Posterior vena cava (tissue), 2 donors: ENCODE results near the gene CTCFL. TPM values are rescaled to one million over a fixed set of nuclear protein-coding genes. Genes with fewer than 3 reads are reported as not detected.

Experiments
- DNase-seq: peaks from one replicate; pipeline ENCODE4 v3.0.0-alpha.2; 2020; ENCODE audit warnings: low spot score
- intact Hi-C, 2 donors: fragments of 100-400 bp; cut with DNase I; formaldehyde crosslinking; loops; one replicate each; pipeline versions ENCODE4 v1.14.1 to v1.14.2; 2022 to 2023
- total RNA-seq, 2 donors: library from RNA; stranded (reverse); fragmentation: NEBNext Ultra II Directional; extraction: Animal tissue kit (Norgen Biotek cat#: 25700); gene quantifications; one replicate each; pipeline ENCODE4 v1.2.1, GENCODE V29; 2021
- donor health status: DM: yes; HTN: yes; CAD: no.
- donor health status: DM: yes; HTN: yes; CAD: no.

CTCFL gene
- total RNA-seq, 2 donors from 2014 or later = not detected

DNA sequence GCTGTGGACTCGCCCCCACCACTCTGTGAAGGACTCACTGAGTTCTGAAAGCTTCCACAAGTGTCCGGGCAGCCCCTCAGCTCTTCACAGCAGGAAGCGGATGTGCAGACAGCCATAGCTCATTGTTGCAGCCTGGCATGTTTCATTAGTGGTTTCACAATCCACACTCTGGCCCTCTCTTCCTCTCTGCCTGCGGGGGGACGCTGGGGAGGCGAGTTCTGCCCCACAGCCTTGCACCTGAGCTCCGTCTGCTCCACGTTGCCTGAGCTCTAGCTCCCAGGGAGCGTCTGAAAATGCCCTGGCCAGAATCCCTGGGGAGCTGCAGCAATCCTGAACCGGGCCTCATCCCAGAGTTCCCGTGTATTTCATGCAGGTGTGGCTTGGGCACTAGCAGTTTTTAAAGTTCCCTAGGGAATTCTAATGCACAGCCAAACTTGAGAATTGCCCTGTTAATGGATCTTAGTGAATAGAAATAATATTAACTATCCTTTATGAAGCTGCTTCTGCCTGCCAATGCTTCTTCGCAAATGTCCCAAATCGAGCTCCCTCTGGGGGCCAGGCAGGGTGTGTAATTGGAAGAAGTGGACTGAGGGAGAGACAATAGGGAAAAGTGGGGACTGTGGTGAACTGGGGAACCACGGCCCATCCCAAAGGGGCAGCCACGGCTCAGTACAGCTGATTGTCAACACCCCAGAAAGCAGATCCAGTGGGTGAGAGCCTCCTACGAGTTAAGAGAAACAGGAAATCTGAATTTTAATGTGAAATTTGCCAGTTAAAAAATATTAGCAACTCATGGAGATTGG is 51.5 kb downstream of the CTCFL start:
- DNase-seq = peak; percentile 79
- intact Hi-C loops = loop anchor here in 1 of 2 donors (10.0 kb wide), 1 partner anchor 69 kb away; no protein-coding TSS in a partner anchor

DNA sequence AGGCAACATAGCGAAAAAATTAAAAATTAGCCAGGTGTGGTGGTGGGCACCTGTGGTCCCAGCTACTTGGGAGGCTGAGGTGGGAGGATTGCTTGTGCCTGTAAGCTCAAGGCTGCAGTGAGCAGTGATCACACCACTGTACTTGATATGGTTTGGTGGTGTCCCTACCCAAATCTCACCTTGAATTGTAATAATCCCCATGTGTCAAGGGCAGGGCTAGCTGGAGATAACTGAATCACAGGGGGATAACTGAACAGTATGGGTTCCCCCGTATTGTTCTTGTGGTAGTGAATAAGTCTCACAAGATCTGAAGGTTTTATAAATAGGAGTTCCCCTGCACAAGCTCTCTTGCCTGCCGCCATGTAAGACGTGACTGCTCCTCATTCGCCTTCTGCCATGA is 52.5 kb downstream of the CTCFL start:
- intact Hi-C loops = loop anchor here in 1 of 2 donors (10.0 kb wide), 1 partner anchor 68 kb away; no protein-coding TSS in a partner anchor

DNA sequence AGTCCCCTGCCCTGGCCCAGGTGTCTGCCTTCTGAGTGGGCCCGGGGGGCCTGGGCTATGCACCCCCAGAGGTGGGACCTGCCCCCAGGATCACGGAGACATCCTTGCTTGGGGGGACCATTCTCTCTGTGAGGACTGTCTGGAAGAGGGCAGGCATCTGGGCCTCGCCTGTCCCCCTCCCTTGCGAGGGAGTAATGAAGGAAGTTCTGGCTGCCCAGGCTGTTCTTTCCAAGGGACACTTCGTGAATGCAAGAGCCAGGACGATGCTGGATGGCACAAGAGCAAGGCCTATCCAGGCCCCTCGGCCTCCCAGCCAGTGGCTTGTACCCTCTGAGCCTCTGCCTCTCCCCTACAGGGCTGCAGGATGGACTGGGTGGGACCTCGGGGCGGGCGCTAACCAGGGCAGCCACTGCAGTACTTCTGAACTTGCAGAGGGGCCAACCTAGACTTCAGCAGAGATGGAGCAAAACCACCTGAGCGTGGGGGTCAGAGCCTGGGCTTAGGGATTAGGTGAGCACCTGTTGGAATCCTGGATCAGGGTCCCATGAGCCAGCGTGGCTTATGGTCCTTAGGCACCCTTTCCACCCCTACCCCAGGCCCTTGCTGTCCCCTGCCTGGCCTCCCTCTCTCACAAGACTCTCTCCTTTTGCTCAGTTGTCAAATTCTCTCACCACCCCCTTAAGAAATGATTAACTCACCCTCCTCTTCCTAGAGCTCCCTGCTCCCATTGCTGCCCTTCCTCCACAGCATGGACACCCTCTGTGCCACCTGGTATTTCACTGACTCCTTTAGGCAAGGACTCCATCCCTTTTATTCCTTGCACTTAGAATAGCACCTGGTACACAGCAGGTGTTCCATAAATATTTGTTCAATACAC is 53.2 kb downstream of the CTCFL start:
- intact Hi-C loops = loop anchor here in 1 of 2 donors (10.0 kb wide), 1 partner anchor 67 kb away; no protein-coding TSS in a partner anchor
- peak; percentile 77 for DNase-seq

More for the DNA sequence above, 52.5 kb downstream of the CTCFL start:
- peak; percentile 5 for DNase-seq

DNA sequence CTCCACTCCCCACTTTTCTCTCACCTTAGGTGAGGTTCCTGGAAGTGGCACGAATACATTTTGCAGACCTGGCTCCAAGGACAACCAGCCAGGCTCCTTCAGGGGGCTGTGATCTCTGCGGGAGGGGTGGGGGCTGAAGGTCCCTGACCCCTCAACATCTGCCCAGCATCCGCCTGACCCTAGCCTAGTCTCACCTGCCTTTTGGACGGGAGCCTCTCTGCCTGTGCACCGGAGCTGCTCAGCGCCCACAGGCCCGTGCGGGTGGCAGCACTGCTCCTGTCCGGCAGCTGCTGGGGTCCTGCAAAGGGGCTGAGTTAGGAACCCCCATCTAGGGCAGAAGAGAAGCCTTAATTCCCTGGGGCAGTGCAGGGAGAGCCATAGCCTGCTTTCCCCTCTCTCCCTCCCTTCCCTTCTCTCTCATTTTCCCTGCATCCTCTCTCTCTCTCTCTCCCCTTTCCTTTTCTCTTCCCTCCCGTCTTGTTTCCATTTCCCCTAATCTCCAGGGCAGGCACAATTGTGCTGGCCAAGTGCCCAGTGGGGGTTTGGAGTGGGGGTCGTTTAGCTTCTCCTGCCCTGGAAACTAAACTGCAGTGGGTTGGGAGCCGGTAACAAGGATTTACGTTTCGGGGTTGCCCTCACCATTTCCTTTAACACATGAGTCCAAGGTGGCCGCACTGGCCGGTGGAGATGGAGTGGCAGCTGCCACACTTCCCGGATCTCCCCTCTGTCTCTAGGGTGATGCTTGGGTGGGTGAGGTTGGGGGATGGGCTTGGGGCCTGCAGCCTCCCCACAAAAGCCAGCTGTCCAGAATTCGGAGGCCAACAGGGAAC is 54.1 kb downstream of the CTCFL start:
- intact Hi-C loops = loop anchor here in 1 of 2 donors (10.0 kb wide), 1 partner anchor 66 kb away; no protein-coding TSS in a partner anchor
- DNase-seq = peak; percentile 55

DNA sequence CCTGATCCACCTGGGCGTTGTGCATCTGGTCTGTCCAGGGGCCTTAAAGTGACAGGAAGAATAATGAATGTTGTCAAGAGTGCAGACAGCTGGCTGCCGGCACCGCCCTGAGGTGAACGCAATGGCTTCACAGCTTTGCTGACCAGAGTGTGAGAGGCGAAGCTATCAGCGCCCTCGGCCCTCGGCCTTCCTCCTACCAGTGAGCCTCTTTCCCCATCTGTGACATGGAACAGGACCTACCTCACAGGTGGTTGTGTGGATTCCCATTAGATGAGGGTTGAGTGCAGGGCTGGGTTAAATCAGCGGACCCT is 54.8 kb downstream of the CTCFL start:
- intact Hi-C loops = loop anchor here in 1 of 2 donors (10.0 kb wide), 1 partner anchor 65 kb away; no protein-coding TSS in a partner anchor
- DNase-seq = peak; percentile 32

DNA sequence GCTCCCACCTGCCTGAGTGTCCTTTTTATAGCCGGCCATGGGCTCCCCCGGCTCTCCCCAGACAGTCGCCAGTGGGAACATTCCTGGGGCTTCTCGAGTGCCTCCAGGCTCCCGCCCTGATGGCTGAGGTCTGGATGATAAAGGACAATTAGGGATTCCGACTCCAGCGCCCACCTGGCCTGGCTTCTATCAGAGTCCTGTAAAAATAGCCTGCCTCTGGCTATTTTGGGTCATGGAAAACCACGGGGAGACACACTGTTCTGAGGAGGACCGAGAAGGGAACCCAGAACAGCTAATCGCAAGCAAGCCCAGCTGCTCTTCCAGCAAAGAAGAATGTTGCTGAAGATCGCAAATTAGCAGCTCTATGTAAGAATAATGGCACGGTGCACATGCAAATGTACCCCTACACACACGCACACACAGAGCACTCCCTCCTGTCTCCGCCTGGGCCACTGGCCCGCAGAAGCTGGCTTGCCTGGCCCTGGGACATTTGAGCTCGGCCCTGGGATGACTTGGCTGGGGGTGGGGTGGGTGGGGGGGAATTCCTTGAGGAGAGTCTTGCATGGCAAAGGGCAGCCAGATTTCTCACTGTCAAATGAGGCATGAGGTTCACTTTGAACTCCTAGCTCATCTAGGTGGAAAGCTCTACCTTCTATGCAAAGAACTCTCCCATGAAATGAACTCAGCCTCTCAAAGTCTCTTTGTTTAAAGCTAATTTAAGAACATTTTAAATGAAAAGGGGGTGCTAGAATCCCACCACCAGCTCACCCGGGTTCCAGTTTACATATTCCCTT is 55.3 kb downstream of the CTCFL start:
- intact Hi-C loops = loop anchor here in 1 of 2 donors (10.0 kb wide), 1 partner anchor 65 kb away; no protein-coding TSS in a partner anchor
- DNase-seq = peak; percentile 59

DNA sequence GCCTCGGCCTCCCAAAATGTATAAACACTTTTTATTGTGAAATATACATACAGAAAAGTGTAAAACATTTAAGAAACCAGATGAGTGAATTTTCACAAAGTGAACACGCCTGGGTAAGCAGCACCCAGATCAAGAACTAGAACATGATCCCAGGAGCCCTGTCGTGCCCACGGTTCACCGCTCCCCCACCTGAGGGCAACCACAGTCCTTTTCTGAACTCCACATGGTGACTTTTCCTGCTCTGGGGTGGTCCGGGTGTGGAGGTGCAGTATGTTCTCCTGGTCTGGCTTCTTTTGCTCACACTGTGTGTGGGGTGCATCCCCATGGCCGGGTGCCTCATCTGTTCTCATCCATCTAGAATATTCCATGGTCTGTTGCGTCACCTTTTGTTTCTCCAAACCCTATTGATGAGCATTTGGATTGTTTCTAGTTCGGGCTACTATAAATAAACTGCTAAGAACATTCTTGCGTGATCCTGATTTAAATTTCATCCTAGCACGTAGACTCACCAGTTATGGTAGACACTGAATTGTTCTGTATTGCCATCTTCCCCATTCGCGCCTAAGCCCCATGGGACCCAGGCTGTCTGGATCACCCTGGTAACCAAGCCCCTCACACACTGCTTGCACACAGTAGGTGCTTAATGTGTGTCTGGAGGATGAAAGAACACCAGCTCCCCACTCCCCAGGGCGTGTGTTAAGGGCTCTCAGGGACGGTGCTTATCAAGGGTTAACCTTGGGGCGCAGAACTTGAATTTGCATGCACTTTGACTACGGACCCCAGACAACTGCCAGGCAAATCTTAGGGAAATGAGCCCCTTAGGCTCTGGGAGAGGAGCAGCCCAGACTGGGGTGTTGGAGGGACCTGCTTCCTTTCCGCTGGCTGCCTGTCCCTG is 56.2 kb downstream of the CTCFL start:
- DNase-seq = peak; percentile 62

DNA sequence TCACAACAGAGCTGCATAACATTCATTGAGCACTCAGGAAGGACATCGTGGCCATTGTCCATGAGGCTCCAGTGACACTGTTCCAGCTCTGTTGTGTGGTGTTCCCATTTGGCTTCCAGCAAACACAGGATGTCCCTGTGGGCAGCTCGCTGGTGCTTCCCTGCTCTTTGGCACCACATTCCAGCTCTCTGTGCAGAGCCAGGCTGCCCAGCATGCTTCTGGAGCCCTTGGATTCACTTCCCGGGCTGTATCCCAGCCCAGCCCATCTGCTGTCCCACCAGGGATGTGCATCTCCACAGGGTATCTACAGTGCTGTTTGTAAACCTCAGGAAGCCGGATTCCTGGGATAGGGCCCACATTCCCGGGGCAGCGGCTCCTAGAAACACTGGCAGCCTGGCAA is 57.2 kb downstream of the CTCFL start:
- intact Hi-C loops = no loop called here
- DNase-seq = peak; percentile 36

More for the DNA sequence above, 56.2 kb downstream of the CTCFL start:
- intact Hi-C loops = no loop called here

DNA sequence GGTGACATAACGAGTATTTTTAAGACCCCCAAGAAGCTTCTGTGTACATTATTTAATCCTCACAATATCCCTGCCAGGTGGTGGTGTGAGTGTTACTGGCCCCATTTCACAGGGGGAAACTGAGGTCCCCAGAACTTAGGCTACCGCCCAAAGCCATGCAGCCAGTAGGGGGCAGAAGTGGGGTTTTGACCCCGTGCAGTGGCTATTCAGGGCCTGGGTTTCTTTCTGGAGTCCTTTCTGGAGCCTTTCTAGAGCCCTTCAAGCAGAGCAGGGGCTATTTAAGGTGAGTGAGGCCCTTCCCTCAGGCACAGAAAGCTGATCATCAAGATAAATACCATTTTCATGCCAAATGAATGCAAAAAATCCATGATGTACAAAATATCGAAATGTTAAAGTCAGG is 59.0 kb downstream of the CTCFL start:
- intact Hi-C loops = no loop called here
- DNase-seq = no peak

DNA sequence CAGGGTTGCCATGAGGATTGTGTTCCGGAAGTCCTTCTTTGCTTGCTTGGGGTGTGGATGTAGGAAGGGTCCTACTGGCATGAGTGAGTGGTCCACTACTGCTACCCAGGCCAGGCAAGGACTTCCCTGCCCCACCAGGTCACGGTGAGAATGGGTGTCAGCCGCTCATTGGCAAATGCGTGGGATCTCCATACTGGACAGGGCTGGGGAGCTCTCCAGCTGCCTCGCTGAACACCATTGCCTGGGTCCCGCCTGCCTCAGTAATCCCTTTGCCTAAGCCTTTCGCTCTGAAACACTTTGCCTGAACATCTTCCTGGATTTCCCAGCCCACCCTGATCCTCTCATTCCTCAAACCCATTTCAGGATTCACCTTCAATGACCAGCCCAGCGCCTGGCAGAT is 59.5 kb downstream of the CTCFL start:
- peak; percentile 49 for DNase-seq
- intact Hi-C loops = no loop called here

DNA sequence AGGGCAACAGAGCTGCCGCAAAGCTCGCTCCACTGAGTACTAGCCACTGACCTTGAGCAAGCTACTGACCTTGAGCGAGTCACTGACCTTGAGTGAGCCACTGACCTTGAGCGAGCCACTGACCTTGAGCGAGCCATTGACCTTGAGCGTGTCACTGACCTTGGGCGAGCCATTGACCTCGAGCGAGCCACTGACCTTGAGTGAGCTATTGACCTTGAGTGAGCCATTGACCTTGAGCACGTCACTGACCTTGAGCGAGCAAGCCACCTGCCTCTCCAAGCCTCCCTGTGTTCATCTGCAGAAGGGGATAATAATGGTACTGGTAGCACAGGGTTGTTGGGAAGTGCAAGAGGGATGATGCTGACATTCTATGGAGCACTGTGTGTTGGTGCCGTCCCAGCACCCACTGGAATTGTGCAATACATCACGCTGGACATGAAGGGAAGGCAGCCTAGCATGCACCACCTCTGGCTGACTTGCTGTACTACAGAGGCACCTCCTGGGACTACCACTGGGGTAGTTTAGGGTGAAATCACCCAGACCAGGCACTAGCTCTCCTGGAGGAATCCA is 60.2 kb downstream of the CTCFL start:
- DNase-seq = peak; percentile 75
- intact Hi-C loops = no loop called here

DNA sequence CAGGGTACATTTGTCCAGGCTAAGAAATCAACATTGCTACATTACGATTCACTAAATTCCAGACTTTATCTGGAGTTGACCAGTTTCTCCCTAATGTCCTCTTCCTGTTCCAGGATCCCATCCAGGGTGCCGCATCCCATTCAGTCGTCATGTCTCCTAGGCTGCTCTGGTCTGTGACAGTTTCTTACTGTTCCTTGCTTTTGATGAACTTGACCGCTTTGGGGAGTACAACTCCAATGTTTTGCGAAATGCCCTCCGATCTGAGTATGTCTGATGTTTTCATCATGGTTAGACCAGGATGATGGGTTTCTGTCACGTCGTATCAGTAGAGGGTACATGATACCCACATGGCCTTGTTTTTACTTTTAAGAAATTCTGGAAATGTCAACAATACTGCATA is 62.2 kb downstream of the CTCFL start:
- no peak for DNase-seq
- intact Hi-C loops = no loop called here

DNA sequence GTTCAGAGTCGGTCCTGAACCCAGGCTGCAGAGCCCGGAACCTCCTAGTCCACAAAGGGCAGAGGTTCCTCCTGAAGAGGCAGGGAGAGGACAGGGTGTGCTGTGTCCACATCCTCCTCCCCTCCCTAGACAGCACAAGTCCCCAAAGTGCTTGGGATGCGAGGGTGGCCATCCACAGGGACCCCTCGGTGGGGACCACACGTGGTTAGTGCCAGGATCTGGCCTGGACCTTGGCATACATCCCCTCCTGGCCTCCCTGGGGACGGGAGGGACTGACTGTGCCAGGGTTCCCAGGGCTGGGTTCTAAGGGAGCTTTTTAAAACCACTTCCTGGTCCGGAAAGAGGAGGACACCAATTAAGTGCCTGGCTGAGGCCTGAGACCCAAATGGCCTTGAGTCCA is 63.2 kb downstream of the CTCFL start:
- intact Hi-C loops = no loop called here
- no peak for DNase-seq

DNA sequence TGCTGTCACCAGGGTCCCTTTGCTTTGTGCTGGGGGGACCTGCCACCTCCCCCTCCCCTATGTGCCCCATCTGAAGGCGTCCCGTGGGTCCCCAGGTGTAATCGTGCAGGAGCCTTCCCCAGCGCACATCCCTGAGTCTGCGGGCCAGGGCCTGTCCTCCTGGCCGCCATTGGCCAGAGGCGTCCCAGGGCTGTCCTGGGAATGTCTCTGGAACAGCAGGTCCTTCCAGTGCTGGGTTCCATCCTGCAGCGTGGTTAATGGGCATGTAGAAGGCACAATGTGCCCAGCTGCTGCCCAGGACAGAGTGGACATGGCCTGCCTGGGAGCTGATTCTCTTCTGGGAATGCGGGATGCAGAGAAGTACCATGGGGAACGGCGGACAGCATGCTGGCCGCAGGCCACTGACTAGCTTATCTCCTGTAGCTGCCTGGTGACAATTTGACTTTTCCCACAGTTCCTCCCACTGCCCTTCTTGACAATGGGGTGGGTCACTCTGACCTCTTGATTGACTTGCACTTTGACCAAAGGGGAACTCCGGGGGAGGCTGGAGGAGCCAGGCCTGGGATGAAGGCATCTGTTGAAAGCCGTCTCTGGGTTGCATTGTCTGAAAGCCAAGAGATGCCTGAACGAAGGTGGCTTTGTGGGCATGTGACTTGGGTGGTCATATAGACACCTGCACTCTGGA is 64.0 kb downstream of the CTCFL start:
- no peak for DNase-seq
- intact Hi-C loops = no loop called here

DNA sequence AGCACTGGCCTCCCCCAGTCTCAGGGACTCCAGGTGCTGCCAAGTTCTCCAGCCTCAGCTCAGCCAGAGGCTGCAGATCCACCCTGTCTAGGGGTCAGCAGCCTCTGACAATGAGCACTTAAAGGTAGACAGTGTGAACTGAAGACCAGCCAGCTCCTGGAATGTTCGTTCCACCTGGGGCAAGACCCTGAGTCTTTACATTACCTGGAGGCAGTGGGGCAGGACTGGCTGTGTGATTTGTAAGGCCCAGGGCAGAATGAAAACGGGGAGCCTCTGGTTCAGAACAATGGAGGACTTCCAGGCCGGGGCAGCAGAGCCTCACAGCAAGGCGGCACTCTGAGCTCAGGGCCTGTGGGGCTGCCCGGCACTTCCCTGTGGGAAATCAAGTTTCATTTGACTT is 65.0 kb downstream of the CTCFL start:
- intact Hi-C loops = no loop called here
- no peak for DNase-seq

DNA sequence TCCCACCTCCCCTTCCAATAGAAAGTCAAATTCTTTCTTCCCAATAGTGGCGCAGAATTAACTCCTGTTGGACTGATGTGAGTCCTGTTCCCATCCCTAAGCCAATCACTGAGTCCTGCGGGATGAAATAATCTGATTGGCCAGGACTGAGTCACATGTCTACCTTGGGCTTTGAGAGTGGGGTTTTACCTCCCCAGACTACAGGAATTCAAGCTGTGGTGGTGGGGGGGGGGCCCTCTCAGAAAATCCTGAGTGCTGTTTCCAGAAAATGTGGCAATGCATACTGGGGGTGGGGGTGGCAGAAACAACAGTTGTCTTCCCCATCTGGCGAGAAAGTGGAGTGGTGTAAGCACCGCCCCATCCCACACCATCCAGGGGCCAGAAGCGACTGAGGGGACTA is 65.7 kb downstream of the CTCFL start:
- DNase-seq = no peak
- intact Hi-C loops = no loop called here
